Stimulated activated CD4-positive, alpha-beta T cell treated with anti-CD3 and anti-CD28 coated beads, Interleukin-12 subunit alpha, Interleukin-12 subunit beta, amount 100 ng/mL, for 48 hours (primary cell): ENCODE measurements around the gene SEC14L6.
A peak's percentile ranks its signal among the peaks of the same experiment; 100 is the strongest.

Experiments used
- DNase-seq, 3 donors: peaks; one replicate each; pipeline ENCODE4 v3.0.0-alpha.2; 2020; ENCODE audit warnings: low read depth in 2 of 3, low spot score in 1 of 3

The SEC14L6 gene

DNA sequence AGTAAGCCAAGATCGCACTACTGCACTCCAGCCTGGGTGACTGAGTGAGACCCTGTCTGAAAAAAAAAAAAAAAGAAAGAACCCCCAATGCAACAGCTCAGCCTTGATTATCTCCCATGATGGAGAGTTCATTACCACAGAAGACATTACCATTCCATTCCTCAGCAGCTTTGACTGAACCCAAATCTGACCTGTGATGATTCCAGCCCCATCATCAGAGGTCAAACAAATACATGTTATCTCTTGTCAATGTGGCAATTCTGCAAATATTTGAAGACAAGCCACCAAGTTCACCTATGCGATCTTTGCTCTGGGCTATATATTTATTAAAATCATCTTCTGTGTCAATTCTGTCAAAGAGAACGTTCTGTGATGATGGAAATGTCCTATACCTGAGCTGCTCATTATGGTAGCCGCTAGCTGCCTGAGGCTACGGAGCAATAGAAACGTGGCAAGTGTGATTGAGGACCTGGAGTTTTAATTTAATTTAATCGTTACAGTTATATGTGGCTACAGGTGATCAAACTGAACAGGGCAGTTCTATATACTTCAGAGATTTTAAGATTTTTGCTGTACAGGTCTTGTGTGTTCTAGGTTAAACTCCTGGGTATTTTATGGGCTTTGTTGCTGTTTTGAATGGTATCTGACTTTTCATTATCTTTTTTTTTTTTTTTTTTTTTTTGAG is 48.9 kb downstream of the SEC14L6 start:
- DNase-seq = no peak

- DNase-seq = no peak
Observed at GRCh38 chr22:30495041-30495784, 51.3 kb downstream of the SEC14L6 start.

- DNase-seq = no peak
Observed at GRCh38 chr22:30492144-30492543, 54.4 kb downstream of the SEC14L6 start.

DNA sequence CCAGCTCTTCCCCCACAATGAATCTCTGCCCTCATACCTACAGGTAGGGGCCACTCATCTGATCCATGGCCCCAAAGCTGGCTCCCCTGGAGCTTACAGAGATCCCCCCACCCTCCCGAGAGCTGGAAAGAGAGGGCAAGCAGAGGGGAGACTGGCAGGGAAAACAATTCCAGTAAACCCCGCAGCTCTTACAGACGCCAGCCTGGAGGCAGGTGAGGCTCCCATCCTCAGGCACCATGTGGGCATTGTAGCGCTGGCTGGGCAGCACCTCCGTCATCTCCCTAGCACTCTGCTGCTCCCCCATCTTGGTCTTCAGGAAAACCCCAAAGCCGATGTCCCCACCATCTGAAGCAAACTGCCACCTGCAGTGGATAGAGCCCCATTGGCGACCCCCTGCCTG is 55.2 kb downstream of the SEC14L6 start:
- DNase-seq = no peak

DNA sequence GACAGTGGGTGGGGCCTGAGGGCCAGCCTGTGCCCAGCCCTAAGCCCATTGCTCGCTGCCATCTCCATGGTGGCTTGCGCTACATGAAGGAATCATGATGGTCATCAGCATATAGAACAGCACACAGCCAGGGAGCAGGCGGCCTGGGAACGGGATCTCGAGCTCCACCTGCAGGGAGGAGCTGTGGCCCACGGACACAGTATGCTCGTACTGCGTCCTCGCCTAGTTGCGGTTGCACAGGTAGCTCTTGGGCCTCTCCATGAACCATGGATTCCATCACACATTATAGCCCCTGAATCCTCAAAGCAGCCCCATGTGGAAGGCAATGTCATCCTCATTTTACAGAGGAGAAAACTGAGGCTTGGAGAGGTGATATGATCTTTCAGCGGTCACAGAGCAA is 56.1 kb downstream of the SEC14L6 start:
- DNase-seq = no peak

GRCh38 chr22:30488121-30488520 is 58.4 kb downstream of the SEC14L6 start:
- no peak for DNase-seq

DNA sequence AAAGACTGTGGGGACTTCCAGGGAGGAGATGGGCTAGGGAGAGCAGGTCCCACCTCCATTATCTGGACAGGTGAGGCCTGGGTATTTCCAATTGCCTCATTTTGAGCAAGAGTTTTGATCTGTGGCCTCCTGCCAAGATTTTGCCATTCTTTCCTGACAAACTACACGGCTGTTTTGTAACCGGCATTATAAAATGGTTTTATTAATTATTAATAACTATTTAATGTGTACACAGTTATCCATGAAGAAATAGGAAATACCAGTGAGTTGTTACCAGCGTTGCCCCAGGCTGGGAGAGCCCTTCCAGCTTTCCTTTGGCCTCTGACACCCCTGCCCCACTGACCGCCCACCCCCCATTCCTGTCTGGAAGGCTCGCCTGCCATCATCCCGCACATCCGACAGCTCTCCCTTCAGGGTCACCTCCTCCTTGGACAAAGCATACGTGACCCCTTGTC is 59.9 kb downstream of the SEC14L6 start:
- no peak for DNase-seq

GRCh38 chr22:30486118-30486517 is 60.4 kb downstream of the SEC14L6 start:
- DNase-seq = no peak

- DNase-seq = peak; percentile 59 to 84 (median 61)
Observed at GRCh38 chr22:30485362-30485988, 61.1 kb downstream of the SEC14L6 start.

DNA sequence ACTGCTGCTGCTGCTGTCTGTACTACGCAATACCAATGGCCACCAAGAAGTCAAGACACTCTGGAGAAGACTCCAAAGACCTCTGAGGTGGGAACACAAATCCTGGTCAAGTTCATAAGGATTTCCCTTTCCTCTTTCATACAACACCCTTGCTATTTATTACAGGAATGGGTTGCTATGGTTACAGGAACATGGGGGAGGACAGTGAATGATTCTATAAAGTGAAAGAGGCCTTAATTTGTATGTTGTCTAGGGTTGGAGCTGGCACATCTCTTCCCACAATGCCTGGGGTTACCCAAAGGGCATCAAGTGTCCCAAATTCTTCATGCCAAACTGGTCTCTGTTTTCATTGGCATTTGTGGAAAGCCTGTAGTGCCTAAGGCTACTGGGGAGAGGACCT is 63.4 kb downstream of the SEC14L6 start:
- DNase-seq = no peak

GRCh38 chr22:30481711-30482110 is 64.8 kb downstream of the SEC14L6 start:
- DNase-seq = no peak

GRCh38 chr22:30479981-30480380 is 66.6 kb downstream of the SEC14L6 start:
- no peak for DNase-seq

- no peak for DNase-seq
Observed at GRCh38 chr22:30474683-30475424, 71.7 kb downstream of the SEC14L6 start.

DNA sequence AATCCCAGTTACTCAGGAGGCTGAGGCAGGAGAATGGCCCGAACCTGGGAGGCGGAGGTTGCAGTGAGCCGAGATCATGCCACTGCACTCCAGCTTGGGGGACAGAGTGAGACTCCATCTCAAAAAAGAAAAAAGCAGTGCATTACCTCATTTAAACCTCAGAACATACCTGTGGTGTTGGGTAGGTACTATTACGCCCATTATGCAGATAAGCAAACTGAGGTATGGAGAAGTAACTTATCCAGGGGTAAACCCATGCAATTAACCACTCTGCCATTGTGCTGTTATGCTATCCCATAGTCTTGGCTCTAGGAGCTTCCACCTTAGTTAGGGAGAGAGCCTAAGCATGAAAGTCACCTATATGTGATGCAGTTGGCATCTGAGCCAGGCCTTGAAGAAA is 72.4 kb downstream of the SEC14L6 start:
- DNase-seq = no peak

DNA sequence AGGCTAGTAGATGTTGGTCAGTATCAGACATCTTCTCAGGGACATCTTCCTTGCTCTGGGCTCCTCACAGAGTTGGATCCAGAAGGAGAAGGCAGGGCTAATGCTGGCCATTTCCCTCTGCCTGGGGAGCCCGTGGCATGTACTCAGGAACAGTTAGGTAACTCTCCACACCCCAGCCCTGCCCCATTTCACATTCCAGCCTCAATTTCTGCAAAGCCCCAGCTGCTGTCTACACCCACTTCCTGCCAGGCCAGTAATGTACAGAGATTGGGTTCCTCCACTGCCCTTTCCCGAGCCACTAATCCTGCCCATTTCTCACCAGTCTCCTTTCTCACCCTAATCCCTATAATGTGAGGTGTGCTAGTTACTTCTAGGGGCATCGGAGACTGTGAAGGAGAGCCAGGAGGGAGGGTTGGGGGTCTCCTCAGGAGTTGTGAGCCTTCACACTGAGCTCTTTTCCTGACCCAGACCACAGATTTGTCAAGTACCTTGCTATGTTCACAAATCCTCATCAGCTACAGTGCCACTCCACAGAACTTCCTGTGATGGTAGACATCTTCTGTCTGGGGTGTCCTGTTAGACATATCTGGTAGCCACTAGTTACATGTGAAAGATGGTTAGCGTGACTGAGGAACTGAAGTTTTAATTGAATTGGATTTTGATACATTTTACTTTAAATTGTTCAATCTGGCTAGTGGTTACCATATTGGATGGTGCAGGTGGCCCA is 73.4 kb downstream of the SEC14L6 start:
- no peak for DNase-seq
